Astrocyte of the hippocampus (primary cell): Measurements from ENCODE around the gene THOP1.

Experiments
- DNase-seq: peaks from one replicate; pipeline ENCODE4 v3.0.0; 2011; ENCODE audit warnings: low read depth, low spot score

The THOP1 gene

DNA sequence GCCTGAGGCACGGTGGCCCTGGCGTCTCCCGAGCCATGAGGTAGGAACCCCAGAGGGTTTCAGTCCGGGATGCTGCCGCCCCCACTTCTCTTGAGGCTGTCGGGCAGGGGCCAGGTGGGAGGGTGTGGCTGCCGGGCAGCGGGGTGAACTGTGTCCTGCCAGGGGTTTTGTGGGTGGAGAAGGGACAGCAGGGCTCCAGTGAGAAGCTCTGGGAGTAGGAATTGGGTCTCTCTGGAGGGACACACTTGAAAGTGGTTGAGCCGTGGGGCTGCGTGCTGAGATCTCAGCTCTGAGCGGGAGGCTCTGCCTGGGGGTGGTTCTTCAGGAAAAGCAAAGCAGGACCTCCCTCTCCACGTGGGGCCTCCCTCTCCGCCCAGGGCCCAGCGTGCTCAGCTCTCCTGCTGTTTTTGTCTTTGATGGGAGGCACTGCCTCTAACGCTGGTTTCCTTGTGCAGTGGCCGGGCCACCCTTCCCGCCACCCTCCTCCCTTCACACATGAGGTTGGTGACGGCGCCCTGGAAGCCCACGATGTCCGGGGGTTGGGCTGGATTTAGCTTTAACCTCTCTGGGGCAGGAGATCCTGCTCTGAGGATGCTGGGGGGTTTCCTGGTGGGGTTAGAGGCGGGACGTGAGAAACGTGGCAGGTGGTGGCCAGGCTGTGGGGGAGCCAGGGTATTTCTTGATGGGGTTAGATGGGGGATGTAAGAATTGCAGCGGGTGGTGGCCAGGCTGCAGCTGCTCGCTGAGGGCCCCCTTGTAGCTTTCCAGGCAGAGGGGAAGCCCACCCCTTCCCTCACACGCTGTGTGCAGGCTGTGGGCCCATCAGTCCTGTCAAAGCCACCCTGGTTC, 19.1 kb downstream of the THOP1 start:
- no peak for DNase-seq

DNA sequence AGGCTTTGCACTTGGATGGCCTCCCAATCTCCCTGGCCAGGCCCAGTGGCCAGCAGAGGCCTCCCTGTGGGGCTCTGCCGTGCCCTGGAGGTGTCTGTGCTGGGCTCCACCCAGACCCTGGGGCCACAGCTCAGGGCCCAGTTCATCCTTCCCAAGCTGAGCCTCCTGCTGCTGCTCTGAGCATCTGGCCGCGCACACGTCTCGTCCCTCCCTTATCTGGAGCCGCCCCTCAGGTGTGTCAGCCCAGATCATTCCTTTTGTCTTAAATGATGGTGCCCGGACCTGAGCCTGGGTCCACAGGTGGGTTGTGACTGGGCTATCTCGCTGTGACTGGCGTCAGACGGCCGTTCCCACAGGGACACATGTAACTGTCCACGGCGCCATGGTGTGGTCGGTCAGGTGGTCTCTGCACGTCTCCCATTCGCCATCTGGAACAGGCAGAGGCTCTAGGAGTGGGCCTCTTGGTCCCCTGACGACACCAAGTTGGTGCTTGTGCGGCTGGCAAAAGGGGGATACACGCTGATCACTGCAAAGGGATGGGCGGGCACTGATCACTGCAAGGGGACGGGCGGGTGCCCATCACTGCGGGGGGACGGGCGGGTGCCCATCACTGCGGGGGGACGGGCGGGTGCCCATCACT, 20.1 kb downstream of the THOP1 start:
- DNase-seq = no peak

DNA sequence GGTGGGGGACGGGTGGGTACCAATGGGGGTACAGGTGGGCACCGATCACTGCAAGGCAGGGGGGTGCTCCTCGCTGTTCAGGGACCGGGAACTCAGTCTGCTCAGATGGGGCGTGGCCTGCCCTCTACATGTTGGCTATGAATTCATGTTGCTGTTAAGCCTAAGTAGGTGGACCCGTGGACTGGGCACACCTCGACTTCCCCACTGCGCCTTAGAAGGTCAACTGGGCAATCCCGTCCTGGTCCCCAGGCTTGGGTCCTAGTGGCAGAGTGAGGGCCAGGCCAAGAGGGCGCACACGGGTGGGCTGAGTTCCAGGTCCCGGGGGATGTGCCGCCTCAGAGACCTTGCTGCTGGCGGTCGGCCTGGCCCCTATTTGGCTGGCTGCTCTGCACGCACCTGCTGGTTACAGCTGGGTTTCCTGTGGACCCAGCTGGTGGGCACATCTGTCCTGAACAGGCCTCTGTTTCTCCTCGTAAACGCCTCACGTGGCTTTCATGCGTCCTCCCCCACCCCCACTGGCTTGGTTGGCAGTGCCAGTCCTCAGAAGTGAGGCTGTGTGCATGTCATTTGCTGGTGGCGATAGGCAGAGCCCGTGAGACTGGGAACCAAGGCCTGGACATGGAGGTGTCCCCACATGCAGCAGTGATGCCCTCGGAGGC, 20.8 kb downstream of the THOP1 start:
- no peak for DNase-seq

DNA sequence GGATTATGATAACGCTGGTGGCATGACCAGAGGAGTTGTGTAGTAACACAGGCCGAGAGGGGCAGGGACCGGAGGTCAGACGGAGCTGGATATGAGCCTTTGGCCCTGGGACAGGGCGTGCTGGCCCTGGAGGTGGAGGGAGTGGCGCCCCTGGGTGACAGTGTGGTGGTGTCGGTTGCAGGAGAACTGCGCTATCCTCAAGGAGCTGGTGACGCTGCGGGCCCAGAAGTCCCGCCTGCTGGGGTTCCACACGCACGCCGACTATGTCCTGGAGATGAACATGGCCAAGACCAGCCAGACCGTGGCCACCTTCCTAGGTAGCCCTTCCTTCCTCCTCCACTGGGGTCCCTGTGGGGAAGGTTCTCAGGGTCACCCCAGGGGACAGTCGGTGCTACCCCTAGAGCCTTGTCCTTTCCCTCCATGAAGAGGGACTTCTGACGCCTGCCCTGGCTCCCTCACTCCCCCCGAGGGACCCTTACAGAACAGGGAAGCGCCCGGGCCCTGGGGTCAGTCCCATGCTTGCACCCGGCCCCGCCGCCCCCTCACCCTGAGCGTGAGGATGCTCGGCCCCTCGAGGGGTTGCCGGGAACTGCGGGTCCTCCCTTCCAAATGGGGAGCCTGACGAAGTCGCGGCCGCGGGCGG, 21.6 kb downstream of the THOP1 start:
- DNase-seq = no peak

DNA sequence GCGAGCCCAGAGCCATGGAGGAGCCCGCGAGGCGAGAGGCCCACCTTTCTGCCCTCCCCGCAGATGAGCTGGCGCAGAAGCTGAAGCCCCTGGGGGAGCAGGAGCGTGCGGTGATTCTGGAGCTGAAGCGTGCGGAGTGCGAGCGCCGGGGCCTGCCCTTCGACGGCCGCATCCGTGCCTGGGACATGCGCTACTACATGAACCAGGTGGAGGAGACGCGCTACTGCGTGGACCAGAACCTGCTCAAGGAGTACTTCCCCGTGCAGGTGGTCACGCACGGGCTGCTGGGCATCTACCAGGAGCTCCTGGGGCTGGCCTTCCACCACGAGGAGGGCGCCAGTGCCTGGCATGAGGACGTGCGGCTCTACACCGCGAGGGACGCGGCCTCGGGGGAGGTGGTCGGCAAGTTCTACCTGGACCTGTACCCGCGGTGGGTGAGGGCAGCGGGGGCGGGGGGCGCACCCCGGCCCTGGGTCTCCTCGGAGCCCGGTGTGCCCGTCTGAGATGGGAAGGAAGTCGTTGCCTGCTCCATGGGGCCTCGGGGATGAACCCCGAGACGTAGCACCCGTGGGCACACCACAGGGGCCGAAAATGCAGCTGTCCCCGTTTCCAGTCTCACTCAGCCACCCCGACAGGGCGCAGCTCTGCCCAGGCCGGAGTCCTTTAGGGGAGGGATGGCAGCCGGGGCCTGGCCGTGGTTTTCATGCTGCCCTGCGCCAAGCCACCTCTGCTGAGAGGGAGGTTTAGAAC, 22.3 kb downstream of the THOP1 start:
- no peak for DNase-seq

DNA sequence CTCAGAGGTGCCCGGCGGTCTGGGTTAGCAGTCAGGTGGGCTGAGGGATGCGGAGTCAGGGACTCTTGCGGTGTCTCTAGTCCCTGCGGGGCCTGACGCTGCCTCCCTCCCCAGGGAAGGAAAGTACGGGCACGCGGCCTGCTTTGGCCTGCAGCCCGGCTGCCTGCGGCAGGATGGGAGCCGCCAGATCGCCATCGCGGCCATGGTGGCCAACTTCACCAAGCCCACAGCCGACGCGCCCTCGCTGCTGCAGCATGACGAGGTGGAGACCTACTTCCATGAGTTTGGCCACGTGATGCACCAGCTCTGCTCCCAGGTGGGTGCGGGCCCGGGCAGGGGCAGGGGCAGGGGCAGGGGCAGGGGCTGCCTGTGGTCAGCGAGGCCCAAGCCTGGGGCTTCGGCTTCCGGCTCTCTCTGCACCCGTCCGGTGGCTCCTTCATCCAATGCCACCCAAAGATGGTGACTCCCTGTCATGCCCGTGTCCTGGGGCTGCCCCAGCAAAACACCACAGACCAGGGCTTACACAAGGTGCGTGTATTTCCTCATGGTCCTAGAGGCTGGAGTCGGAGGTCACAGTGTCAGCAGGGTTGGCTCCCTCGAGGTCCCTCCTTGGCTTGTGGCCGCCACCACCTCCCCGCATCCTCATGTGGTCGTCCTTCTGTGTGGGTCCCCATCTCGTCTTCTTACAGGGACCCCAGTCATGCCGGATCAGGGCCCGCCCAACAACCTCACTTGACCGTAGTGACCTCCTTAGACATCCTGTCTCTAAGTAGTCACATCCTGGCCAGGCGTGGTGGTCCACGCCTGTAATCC, 23.0 kb downstream of the THOP1 start:
- DNase-seq = no peak

DNA sequence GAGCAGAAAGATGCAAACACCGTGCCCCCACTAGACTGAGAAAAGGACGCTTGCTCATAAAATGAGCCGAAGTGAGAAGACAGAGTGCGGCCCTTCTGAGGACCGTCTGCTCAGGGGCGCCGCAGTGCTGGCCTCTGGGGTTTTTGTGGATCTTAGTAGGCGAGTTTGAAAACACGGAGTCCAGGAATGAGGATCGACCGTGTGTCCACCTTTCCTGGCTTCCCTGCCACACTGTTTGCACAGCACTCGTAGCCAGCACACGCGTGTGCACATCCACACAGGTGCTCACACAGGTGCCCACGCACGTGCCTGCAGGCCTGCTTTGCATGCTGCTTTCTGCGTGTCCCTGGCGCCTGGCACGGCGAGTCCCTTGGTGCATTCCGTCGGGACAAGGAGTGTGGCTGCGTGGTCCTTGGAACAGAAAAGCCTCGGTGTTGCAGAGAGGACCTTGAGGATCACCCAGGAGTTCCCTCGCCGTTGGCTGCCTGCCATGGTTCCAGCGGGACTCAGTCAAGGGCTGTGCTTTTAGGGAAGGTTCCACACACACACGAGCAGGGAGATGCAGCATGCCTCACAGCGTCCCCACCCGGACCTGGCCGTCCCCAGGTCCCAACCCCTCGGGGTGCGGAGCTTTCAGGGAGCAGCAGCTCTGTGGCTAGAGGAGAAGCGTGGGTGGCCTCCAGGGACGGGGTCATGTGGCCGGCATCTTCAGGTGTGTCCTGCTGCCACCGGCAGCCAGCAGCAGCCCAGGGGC, 24.3 kb downstream of the THOP1 start:
- DNase-seq = no peak

DNA sequence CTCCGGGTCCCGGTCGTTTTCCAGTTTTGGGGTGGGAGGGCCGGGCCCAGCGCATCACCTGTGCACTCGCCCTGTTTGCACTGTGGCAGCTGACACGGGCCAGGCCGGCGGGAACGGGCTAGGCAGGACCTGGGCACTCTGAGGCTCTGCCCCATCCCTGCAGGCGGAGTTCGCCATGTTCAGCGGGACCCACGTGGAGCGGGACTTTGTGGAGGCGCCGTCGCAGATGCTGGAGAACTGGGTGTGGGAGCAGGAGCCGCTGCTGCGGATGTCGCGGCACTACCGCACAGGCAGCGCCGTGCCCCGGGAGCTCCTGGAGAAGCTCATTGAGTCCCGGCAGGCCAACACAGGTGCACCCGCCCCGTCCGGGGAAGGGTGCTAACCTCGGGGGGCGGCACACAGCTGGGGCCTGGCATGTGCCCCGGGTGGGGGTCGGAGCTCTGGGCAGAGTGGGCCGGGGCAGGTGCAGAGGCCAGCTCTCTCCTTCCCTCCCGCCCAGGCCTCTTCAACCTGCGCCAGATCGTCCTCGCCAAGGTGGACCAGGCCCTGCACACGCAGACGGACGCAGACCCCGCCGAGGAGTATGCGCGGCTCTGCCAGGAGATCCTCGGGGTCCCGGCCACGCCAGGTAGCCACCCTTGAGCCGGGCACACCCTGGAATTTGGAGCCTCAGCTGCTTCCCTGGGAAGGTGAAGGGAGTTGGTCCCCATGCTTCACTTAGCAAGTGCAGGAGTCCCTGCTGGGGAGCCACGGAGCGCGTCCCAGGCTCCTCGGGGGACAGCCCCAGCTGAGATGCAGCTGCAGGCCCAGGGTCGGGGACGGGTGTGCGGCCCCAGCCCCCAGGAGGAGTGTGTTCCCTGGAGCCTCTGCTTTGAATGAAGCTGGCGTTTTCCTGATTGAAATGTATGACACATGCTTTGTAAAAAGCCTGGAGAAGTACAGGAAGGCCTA, 25.1 kb downstream of the THOP1 start:
- no peak for DNase-seq

DNA sequence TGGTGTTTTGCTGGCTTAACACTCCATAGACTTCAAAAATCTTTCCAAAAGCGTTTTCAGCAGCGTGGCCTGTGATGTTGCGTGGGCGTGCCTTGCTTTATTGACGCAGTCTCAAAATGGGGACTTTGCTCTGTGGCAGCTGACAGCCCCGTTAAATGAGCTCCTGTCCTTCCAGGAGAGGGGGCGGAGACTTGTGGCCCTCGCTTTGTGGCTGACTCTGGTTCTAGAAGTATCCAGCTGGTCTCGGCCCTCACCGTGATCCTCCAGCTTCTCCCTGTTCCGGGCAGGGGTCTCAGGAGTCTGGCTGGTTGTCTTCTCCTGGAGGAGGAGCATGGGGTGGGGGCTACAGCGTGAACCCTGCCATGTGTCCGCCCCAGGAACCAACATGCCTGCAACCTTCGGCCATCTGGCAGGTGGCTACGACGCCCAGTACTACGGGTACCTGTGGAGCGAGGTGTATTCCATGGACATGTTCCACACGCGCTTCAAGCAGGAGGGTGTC, 26.0 kb downstream of the THOP1 start:
- DNase-seq = no peak

DNA sequence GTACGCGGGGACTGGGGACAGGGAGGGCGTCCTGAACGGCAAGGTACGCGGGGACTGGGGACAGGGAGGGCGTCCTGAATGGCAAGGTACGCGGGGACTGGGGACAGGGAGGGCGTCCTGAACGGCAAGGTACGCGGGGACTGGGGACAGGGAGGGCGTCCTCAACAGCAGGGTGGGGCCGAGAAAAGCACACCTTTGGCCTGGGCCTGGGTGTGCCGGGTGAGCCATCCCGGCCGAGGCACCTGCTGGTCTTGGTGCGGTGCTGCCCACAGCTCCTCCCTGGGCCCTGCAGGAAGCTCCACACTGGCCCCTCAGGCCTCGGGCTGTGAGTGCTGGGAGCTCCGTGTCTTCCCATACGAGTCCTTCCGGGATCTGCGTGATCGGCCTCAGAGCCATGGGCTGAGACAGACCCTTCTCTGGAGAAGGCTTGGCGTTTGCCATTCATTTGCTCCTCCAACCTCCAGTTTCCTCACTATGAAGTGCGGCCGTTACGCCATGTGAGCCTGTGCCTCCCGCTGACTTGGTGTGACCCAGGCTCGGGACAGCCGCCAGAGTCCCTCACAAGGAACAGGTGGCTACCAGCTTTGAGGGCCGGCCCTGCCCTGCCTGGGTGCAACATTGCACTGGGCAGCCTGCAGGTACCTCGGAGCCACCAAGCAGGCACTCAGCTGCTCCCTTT, 26.6 kb downstream of the THOP1 start:
- no peak for DNase-seq

DNA sequence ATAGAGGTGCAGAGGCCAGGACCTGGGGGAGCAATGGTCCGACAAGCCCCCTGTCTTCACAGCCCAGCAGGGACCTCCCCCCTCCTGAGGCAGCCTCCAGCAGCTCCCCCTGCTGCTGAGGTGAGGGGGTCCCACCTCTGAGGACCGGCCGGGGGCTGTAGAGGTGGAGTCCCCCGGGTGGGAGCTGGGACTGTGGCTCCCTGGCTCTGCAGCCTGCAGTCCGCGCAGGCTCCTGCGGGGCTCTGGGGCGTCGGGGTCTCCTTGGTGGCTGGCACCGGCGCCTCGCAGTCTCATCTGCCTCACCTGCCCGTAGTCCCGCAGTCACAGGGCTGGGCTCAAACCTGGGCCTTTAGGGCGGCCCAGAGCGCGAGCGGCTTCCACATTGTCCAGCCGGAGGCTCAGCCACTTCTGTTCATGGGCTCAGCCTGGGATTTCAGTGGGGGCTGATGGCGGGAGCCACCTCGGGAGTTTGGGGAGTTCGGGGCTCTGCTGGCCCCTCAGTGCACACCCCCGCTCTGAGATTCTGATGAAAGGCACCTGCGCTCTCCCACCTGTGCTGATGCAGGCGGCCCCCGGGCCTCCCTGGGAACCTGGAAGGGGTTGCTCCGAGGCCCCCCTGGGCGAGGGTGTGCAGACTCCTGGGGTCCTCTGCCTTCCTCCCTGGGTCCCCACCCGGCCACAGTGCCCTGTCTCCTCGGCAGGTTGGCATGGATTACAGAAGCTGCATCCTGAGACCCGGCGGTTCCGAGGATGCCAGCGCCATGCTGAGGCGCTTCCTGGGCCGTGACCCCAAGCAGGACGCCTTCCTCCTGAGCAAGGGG, 27.3 kb downstream of the THOP1 start:
- DNase-seq = no peak

DNA sequence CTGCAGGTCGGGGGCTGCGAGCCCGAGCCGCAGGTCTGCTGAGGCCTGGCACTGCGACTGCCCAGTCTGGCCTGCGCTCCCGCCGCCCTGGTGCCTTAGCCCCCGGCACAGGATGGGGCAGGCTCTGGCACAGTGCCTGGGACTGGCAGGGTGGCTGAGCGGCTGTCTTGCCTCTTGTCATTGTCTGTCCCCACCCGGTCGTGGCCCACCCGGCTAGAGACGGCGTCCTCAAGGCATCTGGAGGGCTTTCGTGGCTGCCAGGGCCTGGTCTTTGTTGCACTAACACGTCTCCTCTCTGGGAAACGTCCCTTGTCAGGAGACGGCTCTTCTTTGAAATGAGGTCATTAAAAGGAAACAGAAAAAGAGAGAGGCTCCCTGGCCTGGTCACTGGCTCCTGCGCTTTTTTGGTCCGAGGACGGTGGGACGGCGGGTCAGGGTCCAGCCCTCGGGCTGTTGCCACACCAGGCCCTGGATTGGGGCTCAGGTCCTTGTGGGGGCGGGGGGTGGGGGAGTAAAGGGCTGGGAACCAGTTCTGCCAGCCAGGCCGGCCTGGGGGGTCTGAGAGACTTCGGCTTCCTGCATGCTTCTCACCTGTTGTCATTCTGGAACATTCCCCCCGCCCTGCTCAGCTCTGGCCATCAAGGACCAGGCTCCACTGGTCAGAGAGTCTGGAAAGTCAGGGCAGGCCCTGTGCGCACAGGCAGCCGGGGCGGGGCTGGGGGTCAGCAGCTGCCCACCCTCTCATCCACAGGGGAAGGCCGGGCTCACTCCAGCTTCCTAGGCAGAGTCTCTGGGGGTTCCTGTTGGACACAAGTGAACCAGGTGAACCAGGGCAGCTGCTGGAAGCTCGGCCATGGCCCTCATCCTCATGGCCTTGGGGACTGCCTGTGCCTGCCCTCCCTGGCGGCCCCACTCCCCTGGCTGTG, 28.2 kb downstream of the THOP1 start:
- DNase-seq = no peak

DNA sequence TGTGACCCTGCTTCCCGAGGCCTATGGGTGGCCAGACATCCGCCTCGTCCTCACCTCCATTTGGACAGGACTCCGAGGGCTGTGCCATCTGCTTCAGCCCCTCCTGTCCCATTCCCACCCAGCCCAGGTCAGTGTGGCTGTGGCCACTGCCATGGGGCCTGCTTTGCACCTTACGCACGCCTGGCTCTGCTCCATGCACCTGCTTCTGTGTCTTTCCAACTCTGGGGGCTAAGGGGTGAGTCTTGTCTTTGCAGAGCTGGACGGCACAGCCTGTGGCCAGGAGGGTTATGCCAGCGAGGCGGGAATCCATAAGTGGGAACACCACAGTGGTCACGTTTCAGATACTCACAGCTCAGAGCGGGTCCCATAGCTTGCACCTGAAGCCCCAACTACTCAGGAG, 29.1 kb downstream of the THOP1 start:
- DNase-seq = no peak

DNA sequence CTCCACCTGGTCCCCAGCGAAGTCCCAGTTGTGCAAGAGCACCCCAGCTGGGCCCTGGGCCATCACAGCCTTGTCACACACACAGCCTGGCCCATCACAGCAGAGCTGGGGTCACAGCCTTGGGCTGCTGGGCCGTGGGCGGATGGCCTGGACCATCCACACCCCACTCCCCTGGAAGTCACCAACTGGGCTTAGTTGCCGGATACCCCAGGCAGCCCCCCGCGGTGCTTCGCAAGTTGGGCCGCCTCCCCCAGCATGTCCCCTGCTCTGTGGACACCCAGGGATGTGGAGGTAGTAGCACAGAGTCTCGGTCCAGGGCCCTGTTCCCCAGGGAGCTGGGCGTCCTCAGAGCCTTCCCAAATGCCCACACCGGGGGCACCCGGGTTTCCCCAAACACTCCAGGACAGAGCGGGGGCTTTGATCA, 29.9 kb downstream of the THOP1 start:
- no peak for DNase-seq

DNA sequence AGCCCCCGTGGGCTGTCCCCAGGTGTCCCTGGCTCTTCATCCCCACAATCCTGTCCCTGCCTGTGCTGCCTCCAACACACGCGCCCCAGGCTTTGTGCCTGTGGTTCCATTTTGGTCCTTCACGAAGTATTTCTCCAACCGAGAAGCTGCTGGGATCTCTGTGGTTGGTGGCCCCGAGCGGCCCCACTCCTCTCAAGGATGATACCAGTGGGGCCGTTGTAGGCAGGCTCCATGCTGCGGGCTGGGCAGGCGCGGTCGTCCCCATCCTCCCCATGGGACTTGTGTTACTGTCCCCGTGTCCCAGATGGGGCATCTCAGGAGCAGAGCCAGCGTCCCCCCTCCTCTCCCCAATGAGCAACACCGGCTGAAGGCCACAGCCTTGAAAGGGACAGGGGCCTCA, 30.6 kb downstream of the THOP1 start:
- DNase-seq = no peak

DNA sequence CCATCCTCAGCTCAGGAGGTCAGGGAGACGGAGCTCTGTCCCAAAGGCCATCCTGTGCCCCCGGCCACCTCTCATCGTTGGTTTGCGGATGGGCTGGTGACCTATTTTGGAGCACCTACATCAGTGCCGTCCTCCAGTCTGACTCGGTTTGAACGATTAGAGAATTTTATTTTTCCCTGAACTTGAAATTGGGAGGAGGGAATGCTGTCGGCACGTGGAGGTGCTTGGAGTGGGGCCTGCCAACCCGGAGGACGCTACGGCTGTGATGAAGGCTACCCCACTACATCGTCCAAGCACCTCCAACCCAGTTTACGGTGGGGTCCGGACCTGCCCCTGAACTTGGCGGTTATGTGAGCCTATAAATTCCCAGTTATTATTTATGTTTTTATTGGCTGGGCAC, 31.3 kb downstream of the THOP1 start:
- DNase-seq = no peak
